Measurements from ENCODE around the gene SEZ6L2.
"Not testable (repeated sequence)": the region's sequence is repeated elsewhere in the genome, so short reads cannot be mapped to it uniquely, and the experiment has no call there.

DNA sequence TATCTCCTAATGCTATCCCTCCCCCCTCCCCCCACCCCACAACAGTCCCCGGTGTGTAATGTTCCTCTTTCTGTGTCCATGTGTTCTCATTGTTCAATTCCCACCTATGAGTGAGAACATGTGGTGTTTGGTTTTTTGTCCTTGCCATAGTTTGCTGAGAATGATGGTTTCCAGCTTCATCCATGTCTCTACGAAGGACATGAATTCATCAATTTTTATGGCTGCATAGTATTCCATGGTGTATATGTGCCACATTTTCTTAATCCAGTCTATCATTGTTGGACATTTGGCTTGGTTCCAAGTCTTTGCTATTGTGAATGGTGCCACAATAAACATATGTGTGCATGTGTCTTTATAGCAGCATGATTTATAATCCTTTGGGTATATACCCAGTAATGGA lies 32.4 kb upstream of the SEZ6L2 start:
- not testable (repeated sequence) for TF ChIP-seq MCM2 (IDR thresholded peaks at IDR 0.05; ENCODE audit: low read depth); NCOA2 (IDR thresholded peaks at IDR 0.05; ENCODE audit: partially characterized antibody in 2 of 2); NR2C2 (CRISPR knock-in tag; IDR thresholded peaks at IDR 0.05); NR2C2 (tag; IDR thresholded peaks at IDR 0.05); TGIF2 (CRISPR knock-in tag; IDR thresholded peaks at IDR 0.05); NRF1 (conservative IDR thresholded peaks at IDR 0.05 in 1 of 2, IDR thresholded peaks at IDR 0.05 in 1 of 2)
- TF ChIP-seq, protein P1, sequence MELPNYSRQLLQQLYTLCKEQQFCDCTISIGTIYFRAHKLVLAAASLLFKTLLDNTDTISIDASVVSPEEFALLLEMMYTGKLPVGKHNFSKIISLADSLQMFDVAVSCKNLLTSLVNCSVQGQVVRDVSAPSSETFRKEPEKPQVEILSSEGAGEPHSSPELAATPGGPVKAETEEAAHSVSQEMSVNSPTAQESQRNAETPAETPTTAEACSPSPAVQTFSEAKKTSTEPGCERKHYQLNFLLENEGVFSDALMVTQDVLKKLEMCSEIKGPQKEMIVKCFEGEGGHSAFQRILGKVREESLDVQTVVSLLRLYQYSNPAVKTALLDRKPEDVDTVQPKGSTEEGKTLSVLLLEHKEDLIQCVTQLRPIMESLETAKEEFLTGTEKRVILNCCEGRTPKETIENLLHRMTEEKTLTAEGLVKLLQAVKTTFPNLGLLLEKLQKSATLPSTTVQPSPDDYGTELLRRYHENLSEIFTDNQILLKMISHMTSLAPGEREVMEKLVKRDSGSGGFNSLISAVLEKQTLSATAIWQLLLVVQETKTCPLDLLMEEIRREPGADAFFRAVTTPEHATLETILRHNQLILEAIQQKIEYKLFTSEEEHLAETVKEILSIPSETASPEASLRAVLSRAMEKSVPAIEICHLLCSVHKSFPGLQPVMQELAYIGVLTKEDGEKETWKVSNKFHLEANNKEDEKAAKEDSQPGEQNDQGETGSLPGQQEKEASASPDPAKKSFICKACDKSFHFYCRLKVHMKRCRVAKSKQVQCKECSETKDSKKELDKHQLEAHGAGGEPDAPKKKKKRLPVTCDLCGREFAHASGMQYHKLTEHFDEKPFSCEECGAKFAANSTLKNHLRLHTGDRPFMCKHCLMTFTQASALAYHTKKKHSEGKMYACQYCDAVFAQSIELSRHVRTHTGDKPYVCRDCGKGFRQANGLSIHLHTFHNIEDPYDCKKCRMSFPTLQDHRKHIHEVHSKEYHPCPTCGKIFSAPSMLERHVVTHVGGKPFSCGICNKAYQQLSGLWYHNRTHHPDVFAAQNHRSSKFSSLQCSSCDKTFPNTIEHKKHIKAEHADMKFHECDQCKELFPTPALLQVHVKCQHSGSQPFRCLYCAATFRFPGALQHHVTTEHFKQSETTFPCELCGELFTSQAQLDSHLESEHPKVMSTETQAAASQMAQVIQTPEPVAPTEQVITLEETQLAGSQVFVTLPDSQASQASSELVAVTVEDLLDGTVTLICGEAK (IDR thresholded peaks at IDR 0.05), result not testable (repeated sequence)
- TF ChIP-seq, protein P1 (CRISPR knock-in tag; IDR thresholded peaks at IDR 0.05), result not testable (repeated sequence)
- TF ChIP-seq, protein P2, sequence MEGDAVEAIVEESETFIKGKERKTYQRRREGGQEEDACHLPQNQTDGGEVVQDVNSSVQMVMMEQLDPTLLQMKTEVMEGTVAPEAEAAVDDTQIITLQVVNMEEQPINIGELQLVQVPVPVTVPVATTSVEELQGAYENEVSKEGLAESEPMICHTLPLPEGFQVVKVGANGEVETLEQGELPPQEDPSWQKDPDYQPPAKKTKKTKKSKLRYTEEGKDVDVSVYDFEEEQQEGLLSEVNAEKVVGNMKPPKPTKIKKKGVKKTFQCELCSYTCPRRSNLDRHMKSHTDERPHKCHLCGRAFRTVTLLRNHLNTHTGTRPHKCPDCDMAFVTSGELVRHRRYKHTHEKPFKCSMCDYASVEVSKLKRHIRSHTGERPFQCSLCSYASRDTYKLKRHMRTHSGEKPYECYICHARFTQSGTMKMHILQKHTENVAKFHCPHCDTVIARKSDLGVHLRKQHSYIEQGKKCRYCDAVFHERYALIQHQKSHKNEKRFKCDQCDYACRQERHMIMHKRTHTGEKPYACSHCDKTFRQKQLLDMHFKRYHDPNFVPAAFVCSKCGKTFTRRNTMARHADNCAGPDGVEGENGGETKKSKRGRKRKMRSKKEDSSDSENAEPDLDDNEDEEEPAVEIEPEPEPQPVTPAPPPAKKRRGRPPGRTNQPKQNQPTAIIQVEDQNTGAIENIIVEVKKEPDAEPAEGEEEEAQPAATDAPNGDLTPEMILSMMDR (IDR thresholded peaks at IDR 0.05 in 2 of 3, conservative IDR thresholded peaks at IDR 0.05 in 1 of 3; ENCODE audit: insufficient read depth in 2 of 3, low read depth in 1 of 3, low read length in 3 of 3), result not testable (repeated sequence)

Measured in K562 (cell line).